SU-DHL-6 (cell line): Measurements from ENCODE around the gene UACA.

Experiments
- H2AFZ ChIP-seq: fragments of 200-600 bp; sonication (generic); 2 replicates; pipeline ENCODE4 v1.6.1; 2014; ENCODE audit warnings: low read depth, mild to moderate bottlenecking, moderate library complexity, mixed read lengths, antibody characterized with exemption, low read length; ENCODE audit not compliant: severe bottlenecking
- H3F3A ChIP-seq: fragments of 200-600 bp; shearing (Covaris generic); 2 replicates; pipeline ENCODE4 v1.6.0; 2016; ENCODE audit warnings: antibody characterized with exemption, mild to moderate bottlenecking; ENCODE audit not compliant: insufficient read depth
- H3K27ac ChIP-seq: fragments of 200-600 bp; sonication (generic); 2 replicates; pipeline ENCODE4 v1.5.1; 2016; ENCODE audit warnings: low read depth, mild to moderate bottlenecking, low read length, moderate library complexity, mixed read lengths
- H3K27me3 ChIP-seq: fragments of 200-600 bp; sonication (generic), shearing (Covaris generic); 2 replicates; pipeline ENCODE4 v1.6.0; 2014; ENCODE audit warnings: mild to moderate bottlenecking, low read length
- H3K36me3 ChIP-seq: fragments of 200-600 bp; sonication (generic); 2 replicates; pipeline ENCODE4 v1.6.1; 2014; ENCODE audit warnings: mild to moderate bottlenecking, low read length, mixed read lengths
- H3K4me2 ChIP-seq: fragments of 300-600, 200-600 bp; shearing (Covaris generic), sonication (generic); 2 replicates; pipeline ENCODE4 v1.6.0; 2014; ENCODE audit warnings: low read length, low read depth, mild to moderate bottlenecking; ENCODE audit not compliant: poor library complexity, severe bottlenecking
- H3K4me3 ChIP-seq: fragments of 200-600 bp; sonication (generic); 2 replicates; pipeline ENCODE4 v1.5.1; 2014; ENCODE audit warnings: antibody characterized with exemption, low read length, mild to moderate bottlenecking, mixed read lengths; ENCODE audit not compliant: insufficient read depth, poor library complexity, severe bottlenecking
- H3K79me2 ChIP-seq: fragments of 200-600 bp; sonication (generic); 2 replicates; pipeline ENCODE4 v1.6.1; 2014; ENCODE audit warnings: mild to moderate bottlenecking, low read length, moderate library complexity; ENCODE audit not compliant: insufficient read depth
- H3K9ac ChIP-seq: fragments of 200-600 bp; sonication (generic); 2 replicates; pipeline ENCODE4 v1.7.0; 2014; ENCODE audit warnings: mild to moderate bottlenecking, low read length
- H3K9me2 ChIP-seq: fragments of 200-600 bp; sonication (generic); replicated peaks from 2 replicates; pipeline ENCODE4 v1.6.1; 2014; ENCODE audit warnings: low read length; ENCODE audit not compliant: insufficient read depth
- H3K9me3 ChIP-seq: fragments of 200-600 bp; sonication (generic); 2 replicates; pipeline ENCODE4 v1.6.1; 2014; ENCODE audit warnings: low read length, mixed read lengths; ENCODE audit not compliant: insufficient read depth
- H4K20me1 ChIP-seq: fragments of 200-600 bp; sonication (generic); 2 replicates; pipeline ENCODE4 v1.6.1; 2014; ENCODE audit warnings: low read depth, mild to moderate bottlenecking, antibody characterized with exemption, low read length, moderate library complexity, mixed read lengths
- CTCF ChIP-seq: fragments of 200-600 bp; sonication (generic); IDR thresholded peaks from one replicate; pipeline ENCODE4 v1.5.1; 2017; ENCODE audit warnings: antibody characterized with exemption, mild to moderate bottlenecking, low read length, moderate library complexity; ENCODE audit not compliant: insufficient read depth, poor library complexity, severe bottlenecking
- EZH2phosphoT487 ChIP-seq: fragments of 200-600 bp; sonication (generic), shearing (Covaris generic); conservative IDR thresholded peaks from 2 replicates; pipeline ENCODE4 v1.6.1; 2018; ENCODE audit warnings: mild to moderate bottlenecking, antibody characterized with exemption, low read length, moderate library complexity, mixed read lengths

Gene UACA

GRCh38 chr15:70712271-70712670 is 51.1 kb downstream of the UACA start:
- Histone ChIP-seq H3K4me2 (no peak overlapping the region), H3K9ac (no peak overlapping the region), H2AFZ (no peak overlapping the region), H3K79me2 (no peaks in the 10 kb centered on the region), H3K27me3 (no peaks in the 10 kb centered on the region), H3K9me2 (no peaks in the 10 kb centered on the region), H3K27ac (no peak overlapping the region), H3F3A (no peaks in the 10 kb centered on the region), H4K20me1 (no peaks in the 10 kb centered on the region), H3K9me3 (no peaks in the 10 kb centered on the region), H3K4me3 (no peak overlapping the region), H3K36me3 (no peaks in the 10 kb centered on the region)
- no peak for TF ChIP-seq EZH2phosphoT487
- no peak for TF ChIP-seq CTCF

DNA sequence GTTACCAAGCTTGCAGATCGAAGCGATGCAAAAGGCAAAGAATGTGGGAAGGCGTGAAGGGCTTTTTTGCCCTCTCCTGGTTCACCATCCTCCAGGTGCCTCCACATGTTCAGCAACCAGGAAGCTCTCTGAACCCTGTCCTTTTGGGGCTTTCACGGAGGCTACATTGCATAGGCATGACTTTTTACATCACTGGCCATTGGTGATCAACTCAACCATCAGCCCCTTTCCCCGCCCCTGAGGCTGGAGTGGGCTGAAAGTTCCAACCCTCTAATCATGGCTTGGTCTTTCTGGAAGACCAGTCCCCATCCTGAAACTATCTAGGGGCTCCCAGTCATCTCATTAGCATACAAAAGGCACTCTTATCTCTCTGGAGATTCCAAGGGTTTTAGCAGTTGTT is 52.6 kb downstream of the UACA start:
- Histone ChIP-seq H3K4me3 (no peak overlapping the region), H3K9ac (no peak overlapping the region), H3K9me3 (no peaks in the 10 kb centered on the region), H3K27me3 (no peaks in the 10 kb centered on the region), H3K36me3 (no peaks in the 10 kb centered on the region), H3K4me2 (no peak overlapping the region), H2AFZ (no peak overlapping the region), H4K20me1 (no peaks in the 10 kb centered on the region), H3F3A (no peaks in the 10 kb centered on the region), H3K9me2 (no peaks in the 10 kb centered on the region), H3K27ac (no peak overlapping the region), H3K79me2 (no peaks in the 10 kb centered on the region)
- TF ChIP-seq EZH2phosphoT487 (no peak), CTCF (no peak)

GRCh38 chr15:70708839-70709238 is 54.5 kb downstream of the UACA start:
- Histone ChIP-seq H3K36me3 (no peaks in the 10 kb centered on the region), H3K4me2 (no peak overlapping the region), H3F3A (no peaks in the 10 kb centered on the region), H3K27me3 (no peaks in the 10 kb centered on the region), H3K27ac (no peak overlapping the region), H3K9ac (no peak overlapping the region), H3K9me3 (no peaks in the 10 kb centered on the region), H3K9me2 (no peaks in the 10 kb centered on the region), H2AFZ (no peak overlapping the region), H3K4me3 (no peak overlapping the region), H3K79me2 (no peaks in the 10 kb centered on the region), H4K20me1 (no peaks in the 10 kb centered on the region)
- TF ChIP-seq EZH2phosphoT487, result no peak
- TF ChIP-seq CTCF, result no peak
